COLO668 (cell line): ENCODE results near the gene ANXA4.

Experiments
- DNase-seq: peaks from one replicate; lab custom pipeline; 2025; ENCODE audit not compliant: unreplicated experiment; lab: John Stamatoyannopoulos, UW

Gene ANXA4

GRCh38 chr2:69776886-69777785 lies 35.2 kb downstream of the ANXA4 start:
- no peak for DNase-seq

- no peak for DNase-seq
Measured at GRCh38 chr2:69777786-69778105, 35.8 kb downstream of the ANXA4 start.

- no peak for DNase-seq
Measured at GRCh38 chr2:69779258-69780001, 37.5 kb downstream of the ANXA4 start.

GRCh38 chr2:69780921-69781320 lies 39.0 kb downstream of the ANXA4 start:
- DNase-seq = no peak

- peak; percentile 56 for DNase-seq
Measured at GRCh38 chr2:69781321-69782248, 39.7 kb downstream of the ANXA4 start.

GRCh38 chr2:69784228-69784627 lies 42.3 kb downstream of the ANXA4 start:
- no peak for DNase-seq

- no peak for DNase-seq
Measured at GRCh38 chr2:69785358-69785757, 43.4 kb downstream of the ANXA4 start.

- no peak for DNase-seq
Measured at GRCh38 chr2:69786052-69786560, 44.2 kb downstream of the ANXA4 start.

- DNase-seq = no peak
Measured at GRCh38 chr2:69789175-69789721, 47.3 kb downstream of the ANXA4 start.

GRCh38 chr2:69789772-69790600 lies 48.1 kb downstream of the ANXA4 start:
- DNase-seq = no peak

- DNase-seq = no peak
Measured at GRCh38 chr2:69790601-69790959, 48.6 kb downstream of the ANXA4 start.

- no peak for DNase-seq
Measured at GRCh38 chr2:69791045-69791444, 49.1 kb downstream of the ANXA4 start.

- no peak for DNase-seq
Measured at GRCh38 chr2:69796174-69796573, 54.2 kb downstream of the ANXA4 start.

GRCh38 chr2:69797235-69797634 lies 55.3 kb downstream of the ANXA4 start:
- DNase-seq = no peak

- DNase-seq = no peak
Measured at GRCh38 chr2:69797836-69798289, 55.9 kb downstream of the ANXA4 start.

GRCh38 chr2:69798290-69798908 lies 56.5 kb downstream of the ANXA4 start:
- DNase-seq = no peak

GRCh38 chr2:69798909-69799526 lies 57.1 kb downstream of the ANXA4 start:
- no peak for DNase-seq

- DNase-seq = no peak
Measured at GRCh38 chr2:69801745-69802290, 59.9 kb downstream of the ANXA4 start.
